ENCODE data around the gene STAT5B. TPM values are rescaled to one million over a fixed set of nuclear protein-coding genes. Genes with fewer than 3 reads are reported as not detected.
A peak's percentile ranks its signal among the peaks of the same experiment; 100 is the strongest.
"Not testable (repeated sequence)": the region's sequence is repeated elsewhere in the genome, so short reads cannot be mapped to it uniquely, and the experiment has no call there.

Gene STAT5B
- total RNA-seq: 184 and 189 TPM in 2 replicates

DNA sequence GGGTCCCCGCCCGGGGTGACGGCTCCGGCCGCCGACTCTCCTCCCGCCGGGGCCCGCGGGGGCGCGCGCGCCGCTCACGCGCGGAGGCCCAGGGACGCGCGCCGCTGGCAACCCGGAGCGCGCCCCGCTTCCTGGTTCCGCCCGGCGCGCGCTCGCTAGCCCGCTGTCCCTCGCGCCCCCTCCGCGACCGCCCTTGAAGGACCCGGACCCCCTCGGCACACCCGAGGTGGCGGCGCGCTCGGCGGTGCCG, at the start of gene STAT5B:
Gene STAT5B, minus strand, starts transcription at position 33 of the 250 bp plus-strand sequence. CDS start 44,264 bp downstream, outside the sequence.
- Mint-ChIP-seq H3K9me3 (no peaks in the 10 kb centered on the region), H3K27ac (peak within 1 kb of the TSS; percentile 95), H3K36me3 (ENCODE audit: low read depth) (peaks cover 35% of the 10 kb centered on the region), H3K4me1 (peaks cover 44% of the 10 kb centered on the region), H3K4me3 (peak within 1 kb of the TSS; percentile 98), H3K27me3 (no peaks in the 10 kb centered on the region)
- intact Hi-C loops (cut with micrococcal nuclease): no loop called here
- DNase-seq: peak; percentile 94

GRCh38 chr17:42325026-42325425, 48.8 kb upstream of the STAT5B start:
- no peaks in the 10 kb centered on the region for H3K27me3 Mint-ChIP-seq
- H3K9me3 Mint-ChIP-seq: no peaks in the 10 kb centered on the region
- DNase-seq: no peak
- H3K36me3 Mint-ChIP-seq (ENCODE audit: low read depth): peaks cover 77% of the 10 kb centered on the region
- intact Hi-C loops (cut with micrococcal nuclease): no loop called here
- H3K27ac Mint-ChIP-seq: no peak overlapping the region
- peaks cover 32% of the 10 kb centered on the region for H3K4me1 Mint-ChIP-seq
- H3K4me3 Mint-ChIP-seq: no peak overlapping the region

DNA sequence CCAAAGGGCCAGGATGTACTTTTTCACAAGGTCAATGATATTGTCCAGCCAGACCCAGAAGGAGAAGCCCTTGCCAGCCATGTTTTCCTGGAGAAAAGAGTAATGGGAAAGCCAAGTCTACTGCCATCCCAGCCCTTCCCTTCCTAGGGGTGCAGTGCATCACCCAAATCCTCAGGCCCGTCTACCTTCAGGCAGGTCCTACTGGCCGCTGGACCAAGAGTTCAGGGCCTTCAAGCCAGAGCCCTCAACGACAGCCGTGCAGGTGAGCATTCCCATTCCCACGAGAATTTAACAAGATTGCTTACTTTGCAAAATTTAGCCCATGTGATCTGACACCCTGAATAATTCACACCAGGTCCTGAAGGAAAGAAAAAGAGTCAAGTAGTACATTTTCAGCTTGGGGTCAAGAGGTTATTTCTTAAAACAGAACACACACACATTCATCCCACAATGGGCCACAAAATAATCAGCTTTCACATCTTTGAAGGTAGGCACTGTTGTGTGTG, 47.1 kb upstream of the STAT5B start:
- H3K36me3 Mint-ChIP-seq (ENCODE audit: low read depth): peaks cover 75% of the 10 kb centered on the region
- intact Hi-C loops (cut with micrococcal nuclease): loop anchor here (1.0 to 2.0 kb wide), 2 partner anchors 13 to 64 kb away; no protein-coding TSS in a partner anchor
- no peaks in the 10 kb centered on the region for H3K27me3 Mint-ChIP-seq
- H3K4me3 Mint-ChIP-seq: peak overlapping the region; percentile 39
- DNase-seq: peak; percentile 64
- H3K27ac Mint-ChIP-seq: peak overlapping the region; percentile 73
- H3K9me3 Mint-ChIP-seq: no peaks in the 10 kb centered on the region
- peaks cover 41% of the 10 kb centered on the region for H3K4me1 Mint-ChIP-seq

GRCh38 chr17:42322382-42323267, 46.4 kb upstream of the STAT5B start:
- Mint-ChIP-seq H3K4me1 (peaks cover 41% of the 10 kb centered on the region), H3K27ac (peak overlapping the region; percentile 73), H3K9me3 (no peaks in the 10 kb centered on the region), H3K27me3 (no peaks in the 10 kb centered on the region), H3K36me3 (ENCODE audit: low read depth) (peaks cover 80% of the 10 kb centered on the region), H3K4me3 (peak overlapping the region; percentile 39)
- intact Hi-C loops (cut with micrococcal nuclease): loop anchor here (1.0 to 2.0 kb wide), 4 partner anchors 8 to 84 kb away; no protein-coding TSS in a partner anchor
- peak; percentile 98 for DNase-seq

DNA sequence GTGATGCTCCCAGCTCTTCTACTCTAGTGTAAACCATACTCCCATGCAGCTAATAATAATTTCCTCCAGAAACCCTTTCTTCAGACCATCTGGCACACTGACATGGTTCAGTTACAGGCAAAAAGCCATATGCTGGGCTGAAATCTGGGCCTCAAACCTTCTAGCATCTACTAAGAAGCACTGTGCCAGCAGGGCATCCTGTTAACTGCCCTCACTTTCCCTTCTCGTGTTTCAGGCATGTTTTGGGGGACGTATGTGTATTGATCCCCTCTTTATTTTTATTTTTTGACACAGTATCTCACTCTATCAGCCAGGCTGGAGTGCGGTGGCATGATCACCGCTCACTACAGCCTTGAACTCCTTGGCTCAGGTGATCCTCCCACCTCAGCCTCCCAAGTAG, 45.4 kb upstream of the STAT5B start:
- Mint-ChIP-seq H3K27me3 (no peaks in the 10 kb centered on the region), H3K36me3 (ENCODE audit: low read depth) (peaks cover 79% of the 10 kb centered on the region), H3K4me3 (peak overlapping the region; percentile 17), H3K27ac (peak overlapping the region; percentile 69), H3K4me1 (peaks cover 46% of the 10 kb centered on the region), H3K9me3 (no peaks in the 10 kb centered on the region)
- intact Hi-C loops (cut with micrococcal nuclease): no loop called here
- no peak for DNase-seq

- H3K27me3 Mint-ChIP-seq; H3K27ac Mint-ChIP-seq; H3K9me3 Mint-ChIP-seq; H3K4me3 Mint-ChIP-seq; intact Hi-C loops (cut with micrococcal nuclease); DNase-seq: not testable (repeated sequence)
- Mint-ChIP-seq H3K4me1 (peaks cover 59% of the 10 kb centered on the region), H3K36me3 (ENCODE audit: low read depth) (peaks cover 76% of the 10 kb centered on the region)
Observed at GRCh38 chr17:42317967-42318366, 41.8 kb upstream of the STAT5B start.

GRCh38 chr17:42317266-42317845, 41.2 kb upstream of the STAT5B start:
- Mint-ChIP-seq H3K27me3 (no peaks in the 10 kb centered on the region), H3K27ac (peak overlapping the region; percentile 45), H3K4me3 (no peak overlapping the region), H3K36me3 (ENCODE audit: low read depth) (peaks cover 72% of the 10 kb centered on the region), H3K9me3 (no peaks in the 10 kb centered on the region), H3K4me1 (peaks cover 56% of the 10 kb centered on the region)
- intact Hi-C loops (cut with micrococcal nuclease): no loop called here
- DNase-seq: no peak

GRCh38 chr17:42316755-42317154, 40.6 kb upstream of the STAT5B start:
- DNase-seq: no peak
- H3K27ac Mint-ChIP-seq: peak overlapping the region; percentile 66
- intact Hi-C loops (cut with micrococcal nuclease): no loop called here

DNA sequence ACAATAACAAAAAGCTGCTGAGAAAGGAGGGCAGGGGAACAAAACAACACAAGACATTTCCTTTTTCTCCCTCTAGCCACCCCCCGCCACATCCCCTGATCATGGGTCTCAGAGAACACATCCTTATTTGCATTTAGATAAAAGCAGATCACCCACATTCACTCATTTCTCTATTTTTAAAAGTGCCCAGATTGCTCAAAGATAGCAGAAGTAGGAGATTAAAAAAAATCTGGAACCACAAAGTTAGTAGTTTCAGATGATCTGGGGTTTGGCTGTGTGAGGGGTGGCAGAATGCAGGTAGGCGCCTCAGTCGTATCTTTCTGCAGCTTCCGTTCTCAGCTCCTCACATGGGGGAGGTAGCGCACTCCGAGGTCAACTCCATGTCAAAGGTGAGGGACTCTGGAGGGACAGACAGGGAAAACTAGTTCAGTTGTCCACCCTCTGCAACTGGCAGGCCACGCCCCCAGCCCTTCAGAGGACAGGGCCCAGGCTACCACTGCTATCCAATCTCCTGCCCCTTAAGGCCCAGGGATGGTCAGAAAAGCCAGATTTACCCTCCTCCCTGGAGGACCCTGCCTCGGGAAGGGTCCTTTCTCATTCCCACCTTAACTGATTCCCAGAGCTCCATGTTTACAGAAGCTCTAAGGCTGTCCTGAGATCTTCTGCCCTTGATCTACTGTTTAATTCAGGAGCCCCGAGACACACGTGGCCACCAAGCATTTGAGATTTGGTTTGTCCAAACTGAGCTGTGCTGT, 39.4 kb upstream of the STAT5B start:
- Mint-ChIP-seq H3K27me3 (no peaks in the 10 kb centered on the region), H3K4me1 (peaks cover 60% of the 10 kb centered on the region), H3K9me3 (no peaks in the 10 kb centered on the region), H3K36me3 (ENCODE audit: low read depth) (peaks cover 74% of the 10 kb centered on the region), H3K4me3 (peak overlapping the region; percentile 16), H3K27ac (peak overlapping the region; percentile 69)
- peak; percentile 70 for DNase-seq
- intact Hi-C loops (cut with micrococcal nuclease): no loop called here

More at GRCh38 chr17:42316755-42317154, 40.6 kb upstream of the STAT5B start:
- Mint-ChIP-seq H3K9me3 (no peaks in the 10 kb centered on the region), H3K4me3 (no peak overlapping the region), H3K36me3 (ENCODE audit: low read depth) (peaks cover 71% of the 10 kb centered on the region), H3K27me3 (no peaks in the 10 kb centered on the region), H3K4me1 (peaks cover 56% of the 10 kb centered on the region)

DNA sequence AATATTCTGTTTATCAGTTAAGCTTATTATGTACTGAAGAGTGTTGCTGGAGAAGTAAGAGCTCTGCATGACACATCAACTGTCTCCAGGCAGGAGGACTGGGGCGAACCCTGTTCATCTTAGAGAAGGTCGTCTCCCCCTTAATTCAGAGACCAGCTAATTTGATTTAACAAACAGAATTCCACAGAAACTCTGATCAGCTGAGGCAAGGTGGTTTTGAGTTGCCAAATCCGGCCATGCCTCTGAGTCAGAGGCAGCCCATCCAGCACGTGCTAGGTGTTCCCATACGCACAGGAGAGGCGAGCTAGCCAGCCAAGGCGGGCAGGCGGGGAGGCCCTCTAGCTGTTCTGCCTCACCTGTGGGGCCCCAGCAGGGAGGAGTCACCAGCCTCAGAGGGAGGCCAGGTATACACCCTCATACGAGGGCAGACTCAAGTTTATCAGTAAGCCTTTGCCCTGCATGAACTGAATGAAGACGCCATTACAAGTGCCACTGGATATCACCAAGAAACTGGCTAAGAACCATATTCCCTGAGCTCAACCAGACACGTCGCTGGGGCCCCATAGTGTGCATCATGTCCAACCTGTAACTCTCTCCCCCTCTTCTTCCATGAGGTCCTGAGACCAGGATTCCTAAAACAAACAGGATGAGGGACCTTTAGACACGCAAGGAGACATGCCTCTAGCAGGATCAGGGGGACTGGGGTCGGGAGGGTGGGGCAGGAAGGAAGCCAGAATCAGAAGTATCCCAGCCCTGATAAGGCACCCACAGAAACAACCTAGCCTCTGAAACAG, 37.8 kb upstream of the STAT5B start:
- Mint-ChIP-seq H3K4me3 (peak overlapping the region; percentile 14), H3K27ac (peak overlapping the region; percentile 80), H3K4me1 (peaks cover 66% of the 10 kb centered on the region), H3K9me3 (no peaks in the 10 kb centered on the region), H3K27me3 (no peaks in the 10 kb centered on the region), H3K36me3 (ENCODE audit: low read depth) (peaks cover 77% of the 10 kb centered on the region)
- intact Hi-C loops (cut with micrococcal nuclease): loop anchor here (1.0 to 5.0 kb wide), 3 partner anchors 8 to 213 kb away; no protein-coding TSS in a partner anchor
- peak; percentile 70 for DNase-seq

GRCh38 chr17:42313389-42313772, 37.2 kb upstream of the STAT5B start:
- Mint-ChIP-seq H3K4me1 (peaks cover 64% of the 10 kb centered on the region), H3K27me3 (no peaks in the 10 kb centered on the region), H3K27ac (peak overlapping the region; percentile 80), H3K9me3 (no peaks in the 10 kb centered on the region), H3K36me3 (ENCODE audit: low read depth) (peaks cover 77% of the 10 kb centered on the region), H3K4me3 (no peak overlapping the region)
- intact Hi-C loops (cut with micrococcal nuclease): loop anchor here (2.0 to 5.0 kb wide), 2 partner anchors 93 to 214 kb away; no protein-coding TSS in a partner anchor
- DNase-seq: no peak

DNA sequence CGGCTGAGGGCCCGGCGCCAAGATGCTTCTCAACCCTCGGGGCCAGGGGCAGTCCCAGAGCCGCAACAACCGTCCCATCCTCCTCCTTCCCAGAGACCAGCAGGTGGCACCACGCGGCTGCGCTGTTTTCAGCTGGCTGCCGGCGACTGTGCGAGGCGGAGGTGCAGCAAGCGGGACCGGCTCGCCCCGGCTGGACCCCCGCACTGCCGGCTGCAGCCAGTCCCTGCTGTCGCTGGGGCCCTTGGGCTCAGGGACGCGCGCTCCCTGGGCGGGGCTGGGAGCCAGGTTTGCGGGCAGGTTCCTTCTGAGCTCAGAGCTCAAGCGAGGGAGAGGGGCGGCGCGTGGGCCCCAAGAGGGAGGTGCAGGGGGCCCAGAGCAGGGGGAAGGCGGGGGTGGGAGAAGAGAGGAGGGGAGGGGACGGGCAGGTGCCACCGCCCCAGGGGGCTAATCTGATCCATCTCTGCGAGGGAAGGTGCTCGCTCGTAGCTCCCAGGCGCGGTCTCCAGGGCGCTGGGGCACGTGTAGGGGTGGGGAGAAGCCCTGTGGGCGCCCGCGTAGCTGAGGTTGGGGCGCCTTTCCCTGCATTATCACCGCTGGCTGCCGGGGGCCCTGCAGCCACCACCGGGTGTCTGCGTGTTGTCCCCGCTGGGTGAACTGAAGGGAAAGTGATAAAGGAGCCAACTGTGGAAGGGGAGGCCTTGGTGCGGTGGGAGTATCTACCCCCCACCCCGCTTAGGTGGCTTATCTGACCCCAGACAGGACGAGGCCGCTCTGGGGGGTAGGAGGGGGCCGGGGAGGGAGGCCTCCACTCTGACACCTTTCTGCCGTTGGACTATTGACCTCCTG, 36.3 kb upstream of the STAT5B start:
- Mint-ChIP-seq H3K4me1 (peaks cover 63% of the 10 kb centered on the region), H3K27ac (peak overlapping the region; percentile 77), H3K36me3 (ENCODE audit: low read depth) (peaks cover 78% of the 10 kb centered on the region), H3K4me3 (peak overlapping the region; percentile 81), H3K9me3 (no peaks in the 10 kb centered on the region), H3K27me3 (no peaks in the 10 kb centered on the region)
- intact Hi-C loops (cut with micrococcal nuclease): loop anchor here (1.0 to 5.0 kb wide), 3 partner anchors 22 to 215 kb away; no protein-coding TSS in a partner anchor
- peak; percentile 93 for DNase-seq

Measured in activated CD4-positive, alpha-beta T cell treated with anti-CD3 and anti-CD28 coated beads, Interleukin-2, amount 10 ng/mL, durations not matched to agents 24 days and 14 days (primary cell).